Measurements from ENCODE around the gene TCHP. TPM values are rescaled to one million over a fixed set of nuclear protein-coding genes. Genes with fewer than 3 reads are reported as not detected.

Gene TCHP
- total RNA-seq, 1 donor from 2014 or later = 8.6 TPM

GRCh38 chr12:109871668-109872314, 28.3 kb upstream of the TCHP start:
- Histone ChIP-seq H3K4me3 (ENCODE audit: insufficient read depth, low read depth, low read length) (no peak overlapping the region), H3K9me3 (ENCODE audit: insufficient read depth, low read depth, low read length) (no peaks in the 10 kb centered on the region), H3K36me3 (ENCODE audit: insufficient read depth, low read length) (no peaks in the 10 kb centered on the region), H4K20me1 (ENCODE audit: insufficient read depth, low read length) (peaks cover 75% of the 10 kb centered on the region), H2AFZ (ENCODE audit: low read depth, low read length) (no peak overlapping the region), H3K27me3 (ENCODE audit: insufficient read depth, low read length) (no peaks in the 10 kb centered on the region), H3K9ac (ENCODE audit: low read length) (no peak overlapping the region), H3K4me1 (ENCODE audit: insufficient read depth, low read length) (peaks cover 16% of the 10 kb centered on the region), H3K79me2 (ENCODE audit: insufficient read depth, low read length) (peaks cover 65% of the 10 kb centered on the region), H3K4me2 (ENCODE audit: low read length) (no peak overlapping the region), H3K27ac (ENCODE audit: low read depth, low read length) (no peak overlapping the region)
- Mint-ChIP-seq H3K4me1 (ENCODE audit: low read depth, unreplicated experiment) (peaks cover 13% of the 10 kb centered on the region), H3K27me3 (ENCODE audit: low read depth, unreplicated experiment) (no peaks in the 10 kb centered on the region), H3K4me3 (ENCODE audit: unreplicated experiment) (no peak overlapping the region), H3K27ac (ENCODE audit: unreplicated experiment) (no peak overlapping the region), H3K9me3 (ENCODE audit: unreplicated experiment) (no peaks in the 10 kb centered on the region), H3K36me3 (ENCODE audit: low read depth, unreplicated experiment) (no peaks in the 10 kb centered on the region)
- TF ChIP-seq EZH2 (IDR thresholded peaks at IDR 0.05; ENCODE audit: insufficient read depth, low read length) (no peak), CTCF (IDR thresholded peaks at IDR 0.05; ENCODE audit: insufficient read depth, low read depth, low read length) (no peak)
- no peak for FAIRE-seq
- DNase-seq (ENCODE audit: low read depth) = no peak

GRCh38 chr12:109873653-109874052, 26.4 kb upstream of the TCHP start:
- H3K36me3 ChIP-seq (ENCODE audit: insufficient read depth, low read length) = no peaks in the 10 kb centered on the region
- Mint-ChIP-seq H3K27me3 (ENCODE audit: low read depth, unreplicated experiment) (no peaks in the 10 kb centered on the region), H3K4me3 (ENCODE audit: unreplicated experiment) (no peak overlapping the region), H3K4me1 (ENCODE audit: low read depth, unreplicated experiment) (peaks cover 20% of the 10 kb centered on the region), H3K27ac (ENCODE audit: unreplicated experiment) (no peak overlapping the region), H3K9me3 (ENCODE audit: unreplicated experiment) (no peaks in the 10 kb centered on the region), H3K36me3 (ENCODE audit: low read depth, unreplicated experiment) (no peaks in the 10 kb centered on the region)
- H3K9ac ChIP-seq (ENCODE audit: low read length) = no peak overlapping the region
- H3K79me2 ChIP-seq (ENCODE audit: insufficient read depth, low read length) = peaks cover 73% of the 10 kb centered on the region
- H3K4me3 ChIP-seq (ENCODE audit: insufficient read depth, low read depth, low read length) = no peak overlapping the region
- peaks cover 17% of the 10 kb centered on the region for H3K4me1 ChIP-seq (ENCODE audit: insufficient read depth, low read length)
- peaks cover 79% of the 10 kb centered on the region for H4K20me1 ChIP-seq (ENCODE audit: insufficient read depth, low read length)
- H3K4me2 ChIP-seq (ENCODE audit: low read length) = no peak overlapping the region
- no peak overlapping the region for H3K27ac ChIP-seq (ENCODE audit: low read depth, low read length)
- no peaks in the 10 kb centered on the region for H3K27me3 ChIP-seq (ENCODE audit: insufficient read depth, low read length)
- H2AFZ ChIP-seq (ENCODE audit: low read depth, low read length) = no peak overlapping the region
- DNase-seq (ENCODE audit: low read depth) (no peak), FAIRE-seq (no peak)
- TF ChIP-seq EZH2 (IDR thresholded peaks at IDR 0.05; ENCODE audit: insufficient read depth, low read length) = no peak
- no peak for TF ChIP-seq CTCF (IDR thresholded peaks at IDR 0.05; ENCODE audit: insufficient read depth, low read depth, low read length)
- H3K9me3 ChIP-seq (ENCODE audit: insufficient read depth, low read depth, low read length) = no peaks in the 10 kb centered on the region

GRCh38 chr12:109875572-109876131, 24.4 kb upstream of the TCHP start:
- peaks cover 83% of the 10 kb centered on the region for H3K79me2 ChIP-seq (ENCODE audit: insufficient read depth, low read length)
- no peaks in the 10 kb centered on the region for H3K36me3 Mint-ChIP-seq (ENCODE audit: low read depth, unreplicated experiment)
- H3K27me3 ChIP-seq (ENCODE audit: insufficient read depth, low read length) = no peaks in the 10 kb centered on the region
- DNase-seq (ENCODE audit: low read depth) (no peak), FAIRE-seq (no peak)
- peaks cover 22% of the 10 kb centered on the region for H3K4me1 Mint-ChIP-seq (ENCODE audit: low read depth, unreplicated experiment)
- peaks cover 25% of the 10 kb centered on the region for H3K4me1 ChIP-seq (ENCODE audit: insufficient read depth, low read length)
- no peak overlapping the region for H3K9ac ChIP-seq (ENCODE audit: low read length)
- H3K27me3 Mint-ChIP-seq (ENCODE audit: low read depth, unreplicated experiment) = no peaks in the 10 kb centered on the region
- H3K4me2 ChIP-seq (ENCODE audit: low read length) = no peak overlapping the region
- H3K27ac ChIP-seq (ENCODE audit: low read depth, low read length) = no peak overlapping the region
- no peaks in the 10 kb centered on the region for H3K9me3 ChIP-seq (ENCODE audit: insufficient read depth, low read depth, low read length)
- TF ChIP-seq CTCF (IDR thresholded peaks at IDR 0.05; ENCODE audit: insufficient read depth, low read depth, low read length) = no peak
- TF ChIP-seq EZH2 (IDR thresholded peaks at IDR 0.05; ENCODE audit: insufficient read depth, low read length) = no peak
- H3K36me3 ChIP-seq (ENCODE audit: insufficient read depth, low read length) = no peaks in the 10 kb centered on the region
- no peak overlapping the region for H3K4me3 Mint-ChIP-seq (ENCODE audit: unreplicated experiment)
- H3K9me3 Mint-ChIP-seq (ENCODE audit: unreplicated experiment) = no peaks in the 10 kb centered on the region
- H3K4me3 ChIP-seq (ENCODE audit: insufficient read depth, low read depth, low read length) = no peak overlapping the region
- no peak overlapping the region for H2AFZ ChIP-seq (ENCODE audit: low read depth, low read length)
- H4K20me1 ChIP-seq (ENCODE audit: insufficient read depth, low read length) = peaks cover 80% of the 10 kb centered on the region
- no peak overlapping the region for H3K27ac Mint-ChIP-seq (ENCODE audit: unreplicated experiment)

Measured in astrocyte (in vitro differentiated cells and primary cell).